ENCODE results near the gene GNG14. TPM values are rescaled to one million over a fixed set of nuclear protein-coding genes. Genes with fewer than 3 reads are reported as not detected.

GNG14 gene
- total RNA-seq, 4 donors from 2014 or later, result not detected

- no peak overlapping the region for H3K4me3 ChIP-seq (ENCODE audit: low read depth, poor library complexity, severe bottlenecking)
- DNase-seq (ENCODE audit: low spot score in 2 of 2), result no peak
- WGBS, 2 donors, result 96 to 97% methylated on average over 8 of the region's 8 CpGs
- TF ChIP-seq CTCF (IDR thresholded peaks at IDR 0.05) (no peak), POLR2A (IDR thresholded peaks at IDR 0.05) (no peak)
- intact Hi-C loops (cut with DNase I; ENCODE audit: low total_unique reads), result no loop called here
Observed at GRCh38 chr19:12655546-12655945, 32.3 kb upstream of the GNG14 start.

GRCh38 chr19:12656899-12657571 is 30.8 kb upstream of the GNG14 start:
- WGBS, 2 donors, result 74 to 79% methylated on average over 50 of the region's 50 CpGs
- H3K4me3 ChIP-seq (ENCODE audit: low read depth, poor library complexity, severe bottlenecking), result no peak overlapping the region
- TF ChIP-seq CTCF (IDR thresholded peaks at IDR 0.05) (no peak), POLR2A (IDR thresholded peaks at IDR 0.05) (no peak)
- intact Hi-C loops (cut with DNase I; ENCODE audit: low total_unique reads), result no loop called here
- no peak for DNase-seq (ENCODE audit: low spot score in 2 of 2)

- TF ChIP-seq POLR2A (IDR thresholded peaks at IDR 0.05) (no peak), CTCF (IDR thresholded peaks at IDR 0.05) (no peak)
- intact Hi-C loops (cut with DNase I; ENCODE audit: low total_unique reads), result no loop called here
- WGBS, 2 donors, result 91 to 94% methylated on average over 22 of the region's 22 CpGs
- no peak for DNase-seq (ENCODE audit: low spot score in 2 of 2)
- H3K4me3 ChIP-seq (ENCODE audit: low read depth, poor library complexity, severe bottlenecking), result no peak overlapping the region
Observed at GRCh38 chr19:12657966-12658365, 29.8 kb upstream of the GNG14 start.

- DNase-seq (ENCODE audit: low spot score in 2 of 2), result no peak
- no peak overlapping the region for H3K4me3 ChIP-seq (ENCODE audit: low read depth, poor library complexity, severe bottlenecking)
- intact Hi-C loops (cut with DNase I; ENCODE audit: low total_unique reads), result no loop called here
- TF ChIP-seq CTCF (IDR thresholded peaks at IDR 0.05), result no peak
- TF ChIP-seq POLR2A (IDR thresholded peaks at IDR 0.05), result no peak
- 93 to 96% methylated on average over 12 of the region's 12 CpGs for WGBS, 2 donors
Observed at GRCh38 chr19:12660980-12661379, 26.8 kb upstream of the GNG14 start.

- intact Hi-C loops (cut with DNase I; ENCODE audit: low total_unique reads), result no loop called here
- 81 to 86% methylated on average over 28 of the region's 29 CpGs for WGBS, 2 donors
- DNase-seq (ENCODE audit: low spot score in 2 of 2), result no peak
Observed at GRCh38 chr19:12664406-12665280, 23.2 kb upstream of the GNG14 start.

More at GRCh38 chr19:12664406-12665280, 23.2 kb upstream of the GNG14 start:
- no peak overlapping the region for H3K4me3 ChIP-seq (ENCODE audit: low read depth, poor library complexity, severe bottlenecking)
- no peak for TF ChIP-seq CTCF (IDR thresholded peaks at IDR 0.05)
- no peak for TF ChIP-seq POLR2A (IDR thresholded peaks at IDR 0.05)

Measured in lower leg skin (tissue), 4 donors.